HEK293 (cell line): ENCODE measurements around the gene MACROH2A1.

ENCODE experiments used
- ATF2 ChIP-seq: fragments of 450-650 bp; formaldehyde crosslinking; IDR thresholded peaks from 2 replicates; pipeline ENCODE4 v1.5.1; 2016; ENCODE audit warnings: missing biosample characterization, missing genetic modification characterization, low read depth
- PBX3 ChIP-seq: sonication (generic); formaldehyde crosslinking; IDR thresholded peaks from 2 replicates; pipeline ENCODE4 v1.8.1; 2022; ENCODE audit warnings: mild to moderate bottlenecking, moderate library complexity, missing genetic modification reagents
- PRDM1 ChIP-seq: fragments of 450-650 bp; formaldehyde crosslinking; IDR thresholded peaks from 2 replicates; pipeline ENCODE4; 2016; ENCODE audit warnings: missing biosample characterization, missing genetic modification characterization
- ZBTB49 ChIP-seq: fragments of 450-650 bp; formaldehyde crosslinking; IDR thresholded peaks from 2 replicates; pipeline ENCODE4 v1.5.1; 2016; ENCODE audit warnings: missing biosample characterization, missing genetic modification characterization, low read depth
- ZNF830 ChIP-seq: fragments of 450-650 bp; IDR thresholded peaks from 2 replicates; pipeline ENCODE4 v1.5.0; 2018; ENCODE audit warnings: missing biosample characterization, missing genetic modification characterization, low read depth, mild to moderate bottlenecking, moderate library complexity

GRCh38 chr5:135422419-135422818 is 23.4 kb upstream of the MACROH2A1 start:
- TF ChIP-seq PBX3: no peak
- no peak for TF ChIP-seq PRDM1 (tag by site-specific recombination)
- no peak for TF ChIP-seq ZBTB49
- no peak for TF ChIP-seq ZNF830 (tag by site-specific recombination)
- TF ChIP-seq ATF2 (tag by site-specific recombination): no peak
